Tibial artery (tissue), 4 donors: ENCODE results near the gene PLAC9.

Experiments used
- DNase-seq, 2 donors: peaks; one replicate each; pipeline ENCODE4 v3.0.0-alpha.2; 2019
- H3K27ac ChIP-seq, 2 donors: fragments of 200-600 bp; sonication (generic) in 1 of 2; 1 replicate in 1 of 2; 2 replicates in 1 of 2; pipeline ENCODE4 v1.5.1; 2018 to 2019; ENCODE audit warnings: mild to moderate bottlenecking in 1 of 2
- H3K27me3 ChIP-seq, 2 donors: fragments of 200-600 bp; sonication (generic) in 1 of 2; one replicate each; pipeline versions ENCODE4 v1.5.1 to v1.6.0; 2016 to 2019
- H3K36me3 ChIP-seq, 3 donors: fragments of 200-600 bp; sonication (generic) in 2 of 3; one replicate each; pipeline ENCODE4 v1.5.1; 2016 to 2019; ENCODE audit warnings: mild to moderate bottlenecking in 2 of 3
- H3K4me1 ChIP-seq, 4 donors: fragments of 200-600 bp; sonication (generic) in 2 of 4; 1 replicate in 3 of 4; 2 replicates in 1 of 4; pipeline ENCODE4 v1.5.1; 2016 to 2019
- H3K4me3 ChIP-seq, 2 donors: fragments of 200-600 bp; sonication (generic) in 1 of 2; 1 replicate in 1 of 2; 2 replicates in 1 of 2; pipeline ENCODE4 v1.5.1; 2018 to 2019; ENCODE audit warnings: mild to moderate bottlenecking in 2 of 2
- H3K9me3 ChIP-seq, 3 donors: fragments of 200-600 bp; sonication (generic) in 1 of 3; one replicate each; pipeline ENCODE4 v1.5.1; 2016 to 2019
- intact Hi-C: fragments of 100-400 bp; cut with DNase I; formaldehyde crosslinking; loops from one replicate; pipeline ENCODE4 v1.15.0; 2023; ENCODE audit warnings: low total_unique reads
- TF ChIP-seq, protein P1 (sequence below), 2 experiments: fragments of 200-600 bp in 1 of 2; fragments of 450-650 bp in 1 of 2; IDR thresholded peaks; one replicate each; pipeline ENCODE4 v1.5.1; 2017 to 2019; ENCODE audit warnings: antibody characterized with exemption in 2 of 2, mild to moderate bottlenecking in 1 of 2, moderate library complexity in 1 of 2

PLAC9 gene

DNA sequence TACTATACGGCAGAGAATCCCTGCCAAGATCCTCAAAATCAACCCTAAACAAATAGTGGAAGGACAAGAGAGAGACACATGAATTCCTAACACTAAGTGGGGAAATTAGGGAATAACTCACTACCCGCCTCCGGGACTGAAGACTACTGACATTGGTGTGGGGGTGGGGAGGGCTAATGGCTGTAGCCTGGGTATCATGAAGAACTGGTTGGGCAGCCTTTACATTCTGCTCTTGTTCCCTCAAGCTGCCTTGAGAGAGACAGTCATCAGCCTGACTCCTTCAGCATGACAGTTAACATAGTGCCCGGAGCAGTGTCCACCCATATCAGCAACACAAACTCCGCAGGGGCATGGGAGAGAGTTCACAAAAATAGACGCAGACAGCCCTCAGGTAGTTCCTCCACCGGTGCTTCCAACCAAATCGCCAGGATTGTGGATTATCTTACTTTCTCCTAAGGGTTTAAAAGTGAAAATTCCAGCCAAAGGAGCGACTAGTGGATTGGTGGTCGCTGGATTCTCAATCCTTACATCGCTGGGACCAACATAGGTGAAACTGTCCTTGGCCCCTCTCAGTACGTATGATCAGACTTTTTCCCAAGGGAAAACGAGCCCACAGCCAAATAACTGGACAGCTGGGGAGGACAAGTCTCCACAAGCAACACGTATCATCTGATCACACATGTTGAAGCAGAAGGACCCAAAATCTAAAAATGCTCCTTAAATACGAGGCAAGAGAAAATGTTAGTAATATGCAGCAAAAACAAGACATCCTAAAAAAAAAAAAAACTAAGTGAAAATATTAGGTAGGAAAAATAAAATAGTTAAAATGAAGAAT is 31.5 kb upstream of the PLAC9 start:
- Histone ChIP-seq H3K9me3 (no peaks in the 10 kb centered on the region), H3K4me3 (no peak overlapping the region), H3K4me1 (peaks cover 0 to 23% (median 4%) of the 10 kb centered on the region in 4 donors), H3K36me3 (no peaks in the 10 kb centered on the region), H3K27ac (no peak overlapping the region), H3K27me3 (no peaks in the 10 kb centered on the region)
- TF ChIP-seq, protein P1, sequence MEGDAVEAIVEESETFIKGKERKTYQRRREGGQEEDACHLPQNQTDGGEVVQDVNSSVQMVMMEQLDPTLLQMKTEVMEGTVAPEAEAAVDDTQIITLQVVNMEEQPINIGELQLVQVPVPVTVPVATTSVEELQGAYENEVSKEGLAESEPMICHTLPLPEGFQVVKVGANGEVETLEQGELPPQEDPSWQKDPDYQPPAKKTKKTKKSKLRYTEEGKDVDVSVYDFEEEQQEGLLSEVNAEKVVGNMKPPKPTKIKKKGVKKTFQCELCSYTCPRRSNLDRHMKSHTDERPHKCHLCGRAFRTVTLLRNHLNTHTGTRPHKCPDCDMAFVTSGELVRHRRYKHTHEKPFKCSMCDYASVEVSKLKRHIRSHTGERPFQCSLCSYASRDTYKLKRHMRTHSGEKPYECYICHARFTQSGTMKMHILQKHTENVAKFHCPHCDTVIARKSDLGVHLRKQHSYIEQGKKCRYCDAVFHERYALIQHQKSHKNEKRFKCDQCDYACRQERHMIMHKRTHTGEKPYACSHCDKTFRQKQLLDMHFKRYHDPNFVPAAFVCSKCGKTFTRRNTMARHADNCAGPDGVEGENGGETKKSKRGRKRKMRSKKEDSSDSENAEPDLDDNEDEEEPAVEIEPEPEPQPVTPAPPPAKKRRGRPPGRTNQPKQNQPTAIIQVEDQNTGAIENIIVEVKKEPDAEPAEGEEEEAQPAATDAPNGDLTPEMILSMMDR (IDR thresholded peaks at IDR 0.05): no peak
- DNase-seq: no peak
- intact Hi-C loops: no loop called here

GRCh38 chr10:80104066-80104926 is 28.2 kb upstream of the PLAC9 start:
- TF ChIP-seq, protein P1 (IDR thresholded peaks at IDR 0.05): no peak
- peak overlapping the region; percentile 52 to 59 for H3K27ac ChIP-seq
- H3K4me3 ChIP-seq: no peak overlapping the region
- H3K9me3 ChIP-seq: peaks cover 0 to 12% (median 7%) of the 10 kb centered on the region in 3 donors
- H3K27me3 ChIP-seq: no peaks in the 10 kb centered on the region
- H3K36me3 ChIP-seq: no peaks in the 10 kb centered on the region
- intact Hi-C loops: no loop called here
- H3K4me1 ChIP-seq: peaks cover 0 to 23% (median 4%) of the 10 kb centered on the region in 4 donors
- DNase-seq: peak in 1 of 2 donors; percentile 49

DNA sequence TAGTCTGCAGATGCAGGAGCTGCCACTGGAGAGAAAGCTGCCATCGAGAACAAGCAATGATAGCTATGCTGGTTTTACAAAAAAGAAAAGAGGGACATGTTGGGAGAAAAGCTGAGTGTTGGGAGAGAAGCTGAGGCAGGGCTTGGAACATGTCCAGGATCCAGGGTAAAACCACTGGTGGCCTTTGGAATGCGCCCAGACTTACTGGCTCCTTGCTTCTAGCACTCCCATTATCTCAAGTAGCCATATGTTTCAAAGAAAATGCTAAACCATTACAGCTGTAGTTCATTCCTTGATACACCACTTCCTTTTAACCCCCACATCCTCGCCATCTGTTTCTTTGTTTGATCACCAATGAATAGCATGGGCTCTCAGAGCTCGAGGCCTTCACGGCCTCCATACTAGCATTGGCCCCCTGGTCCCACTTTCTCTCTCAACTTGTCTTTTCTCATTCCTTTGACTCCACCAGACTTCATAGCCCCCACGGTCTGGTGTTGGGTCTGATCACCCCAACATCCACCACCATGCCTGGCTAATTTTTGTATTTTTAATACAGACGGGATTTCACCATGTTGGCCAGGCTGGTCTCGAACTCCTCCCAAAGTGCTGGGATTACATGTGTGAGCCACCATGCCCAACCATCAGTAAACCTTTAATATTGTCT is 23.8 kb upstream of the PLAC9 start:
- Histone ChIP-seq H3K27me3 (no peaks in the 10 kb centered on the region), H3K4me1 (peaks cover 0 to 27% (median 7%) of the 10 kb centered on the region in 4 donors), H3K36me3 (no peaks in the 10 kb centered on the region), H3K9me3 (peaks cover 0 to 12% (median 8%) of the 10 kb centered on the region in 3 donors), H3K27ac (no peak overlapping the region), H3K4me3 (no peak overlapping the region)
- TF ChIP-seq, protein P1 (IDR thresholded peaks at IDR 0.05): no peak
- intact Hi-C loops: no loop called here
- DNase-seq: no peak

GRCh38 chr10:80110986-80111385 is 21.5 kb upstream of the PLAC9 start:
- intact Hi-C loops: no loop called here
- no peak for DNase-seq
- Histone ChIP-seq H3K27ac (peak overlapping the region in 1 of 2 donors; percentile 30), H3K9me3 (peaks cover 0 to 12% (median 8%) of the 10 kb centered on the region in 3 donors), H3K27me3 (no peaks in the 10 kb centered on the region), H3K36me3 (no peaks in the 10 kb centered on the region), H3K4me1 (peaks cover 0 to 11% (median 4%) of the 10 kb centered on the region in 4 donors), H3K4me3 (no peak overlapping the region)
- TF ChIP-seq, protein P1 (IDR thresholded peaks at IDR 0.05): no peak

DNA sequence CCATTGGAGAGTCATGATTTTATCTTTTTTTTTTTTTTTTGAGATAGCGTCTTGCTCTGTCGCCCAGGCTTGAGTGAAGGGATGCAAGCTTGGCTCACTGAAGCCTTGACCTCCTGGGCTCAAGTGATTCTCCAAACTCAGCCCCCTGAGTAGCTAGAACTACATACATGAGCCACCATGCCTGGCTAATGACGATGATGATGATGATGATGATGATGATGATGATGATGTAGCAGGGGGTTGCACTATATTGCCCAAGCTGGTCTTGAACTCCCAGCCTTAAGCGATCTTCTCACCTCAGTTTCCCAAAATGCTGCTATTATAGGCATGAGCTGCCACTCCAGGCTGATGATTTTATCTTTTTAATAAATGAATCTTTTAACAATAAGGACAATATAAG is 13.9 kb upstream of the PLAC9 start:
- Histone ChIP-seq H3K27ac (no peak overlapping the region), H3K4me1 (peaks cover 0 to 10% (median 8%) of the 10 kb centered on the region in 4 donors), H3K36me3 (no peaks in the 10 kb centered on the region), H3K9me3 (no peaks in the 10 kb centered on the region), H3K4me3 (no peak overlapping the region), H3K27me3 (no peaks in the 10 kb centered on the region)
- no peak for DNase-seq
- TF ChIP-seq, protein P1 (IDR thresholded peaks at IDR 0.05): no peak
- intact Hi-C loops: no loop called here
